Right lobe of liver (tissue), 4 donors: ENCODE results near the gene PLOD1.

Experiments used
- CTCF ChIP-seq, 4 donors: fragments of 200-600 bp in 3 of 4; fragments of 450-650 bp in 1 of 4; IDR thresholded peaks; one replicate each; pipeline versions ENCODE4 v1.5.1 to v1.8.0; 2016 to 2022; ENCODE audit warnings: antibody characterized with exemption in 4 of 4, mild to moderate bottlenecking in 2 of 4
- POLR2A ChIP-seq: fragments of 450-650 bp; IDR thresholded peaks from one replicate; pipeline ENCODE4 v1.6.1; 2017; ENCODE audit warnings: antibody characterized with exemption, mild to moderate bottlenecking
- donor health status: DM: no; HTN: no; CAD: no.
- donor health status: DM: no; HTN: no; CAD: no.
- donor health status: DM: no; HTN: yes; CAD: no.

DNA sequence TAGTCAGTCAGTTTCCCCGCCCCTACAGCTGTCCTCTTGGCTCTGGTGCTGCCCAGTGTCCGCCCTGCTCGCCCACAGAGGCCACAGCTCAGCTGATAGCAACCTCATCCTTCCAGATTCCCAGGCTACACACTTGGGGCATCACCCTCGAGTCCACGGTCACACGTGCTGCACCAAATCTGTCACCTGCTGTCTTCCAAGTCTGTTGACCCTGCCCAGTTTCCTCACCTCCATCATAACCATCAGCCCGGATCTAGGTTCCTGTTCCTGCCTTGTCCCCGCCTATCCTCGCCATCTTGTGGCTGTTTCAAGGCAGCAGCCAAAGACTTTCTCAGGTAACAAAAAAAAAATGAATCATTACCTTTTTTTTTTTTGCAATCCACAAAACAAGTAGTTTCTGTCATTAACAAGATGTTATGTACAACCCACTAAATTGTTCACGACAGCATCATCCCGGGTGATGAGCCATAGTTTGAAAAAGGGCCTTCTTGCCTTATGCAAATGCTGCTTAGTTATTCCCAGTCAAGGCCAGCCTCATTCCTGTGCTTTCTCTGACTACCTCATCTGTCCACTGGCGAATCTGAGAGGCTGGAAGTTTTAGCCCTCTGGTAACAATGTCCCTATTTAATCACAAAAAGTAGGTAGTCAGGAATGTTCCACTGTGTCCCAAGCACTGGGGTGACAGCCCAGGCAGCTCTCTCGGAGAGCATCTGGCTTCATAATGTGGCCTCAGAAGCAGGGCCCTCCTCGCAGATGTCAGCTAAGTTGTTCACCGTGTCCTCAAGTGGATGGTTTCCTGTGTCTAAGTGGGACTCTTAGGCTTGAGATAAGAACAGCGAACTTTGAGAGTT lies 79.8 kb downstream of the PLOD1 start:
- TF ChIP-seq CTCF (IDR thresholded peaks at IDR 0.05) (no peak), POLR2A (no peak)
